ENCODE results near the gene GSC2.

The GSC2 gene

DNA sequence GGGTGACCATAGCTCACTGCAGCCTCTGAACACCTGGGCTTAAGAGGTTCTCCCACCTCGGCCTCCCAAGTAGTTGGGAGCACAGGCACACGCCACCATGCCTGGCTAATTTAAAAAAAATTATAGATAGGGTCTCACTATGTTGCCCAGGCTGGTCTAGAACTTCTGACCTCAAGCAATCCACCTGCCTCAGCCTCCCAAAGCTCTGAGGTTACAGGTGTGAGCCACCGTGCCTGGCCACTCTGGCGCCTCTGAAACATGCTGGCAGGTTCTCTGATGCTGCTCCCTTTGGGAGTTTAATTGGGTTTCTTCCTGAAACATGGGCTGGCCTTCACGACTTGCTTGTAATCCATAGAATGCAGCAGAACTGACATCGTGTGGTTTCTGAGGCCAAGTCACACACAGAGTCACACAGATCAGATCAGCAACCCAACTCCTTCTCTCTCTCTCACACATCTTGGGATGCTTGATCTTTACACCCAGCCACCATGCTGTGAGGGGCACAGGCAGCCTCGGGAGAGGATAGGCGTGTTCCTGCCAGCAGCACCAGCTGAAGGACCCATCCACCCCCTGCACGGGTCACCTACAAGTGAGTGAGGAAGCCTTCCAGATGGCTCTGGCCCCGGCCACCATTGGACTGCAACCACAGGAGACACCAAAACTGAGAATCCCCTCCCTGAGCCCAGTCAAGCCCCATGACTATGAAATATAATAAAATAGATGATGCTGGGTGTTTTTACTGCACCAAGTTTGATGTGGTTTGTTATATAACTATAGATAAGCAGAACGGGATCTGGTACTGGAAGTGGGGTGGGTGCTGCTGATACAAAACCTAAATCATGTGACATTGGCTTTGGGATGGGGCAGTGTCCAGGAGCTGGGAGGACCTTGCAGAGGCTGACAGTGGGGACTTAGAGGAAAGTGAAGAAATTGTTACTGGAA, 3.1 kb upstream of the GSC2 start:
- no peak for DNase-seq

GRCh38 chr22:19151329-19152191, 1.5 kb upstream of the GSC2 start:
- no peak for DNase-seq

DNA sequence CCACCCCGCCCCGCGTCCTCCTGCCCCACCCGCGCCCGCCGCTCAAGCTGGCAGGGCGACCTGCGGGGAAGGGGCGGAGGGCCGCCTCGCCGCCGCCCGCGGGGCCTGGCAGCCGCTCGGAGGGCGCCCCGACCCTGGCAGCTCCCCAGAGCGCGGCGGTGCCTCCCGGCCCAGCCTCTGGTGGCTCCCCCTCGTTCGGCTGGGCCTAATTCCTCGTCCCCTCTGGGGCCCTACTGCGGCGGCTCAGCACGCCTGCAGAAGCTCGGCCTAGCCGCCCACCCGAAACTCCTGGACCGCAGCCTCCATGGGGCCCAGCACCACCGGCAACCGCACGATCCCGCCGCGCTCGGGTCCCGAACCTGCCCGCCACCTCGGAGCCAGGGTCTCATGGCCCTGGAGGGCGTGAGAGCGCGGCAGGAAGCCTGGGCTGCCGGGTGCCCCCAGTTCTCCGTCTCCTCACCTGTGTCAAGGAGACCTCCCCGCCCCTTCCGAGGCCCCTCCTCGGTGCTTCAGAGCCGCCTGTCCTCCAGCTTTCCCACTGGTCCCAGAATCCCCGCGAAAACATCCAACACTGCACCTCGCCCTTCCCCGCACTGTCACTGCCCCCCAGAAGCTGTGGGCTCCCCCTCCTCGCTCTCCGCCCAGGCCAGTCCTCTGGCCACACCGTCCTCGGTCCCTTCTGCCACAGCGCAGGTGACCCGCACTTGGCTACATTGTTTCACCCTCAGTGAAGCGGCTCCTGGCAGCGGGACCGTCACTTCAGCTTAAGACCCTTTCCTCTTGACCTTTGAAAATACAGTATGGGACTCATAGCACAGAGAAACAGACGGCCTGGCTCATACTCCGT, 613 bp upstream of the GSC2 start:
- no peak for DNase-seq

DNA sequence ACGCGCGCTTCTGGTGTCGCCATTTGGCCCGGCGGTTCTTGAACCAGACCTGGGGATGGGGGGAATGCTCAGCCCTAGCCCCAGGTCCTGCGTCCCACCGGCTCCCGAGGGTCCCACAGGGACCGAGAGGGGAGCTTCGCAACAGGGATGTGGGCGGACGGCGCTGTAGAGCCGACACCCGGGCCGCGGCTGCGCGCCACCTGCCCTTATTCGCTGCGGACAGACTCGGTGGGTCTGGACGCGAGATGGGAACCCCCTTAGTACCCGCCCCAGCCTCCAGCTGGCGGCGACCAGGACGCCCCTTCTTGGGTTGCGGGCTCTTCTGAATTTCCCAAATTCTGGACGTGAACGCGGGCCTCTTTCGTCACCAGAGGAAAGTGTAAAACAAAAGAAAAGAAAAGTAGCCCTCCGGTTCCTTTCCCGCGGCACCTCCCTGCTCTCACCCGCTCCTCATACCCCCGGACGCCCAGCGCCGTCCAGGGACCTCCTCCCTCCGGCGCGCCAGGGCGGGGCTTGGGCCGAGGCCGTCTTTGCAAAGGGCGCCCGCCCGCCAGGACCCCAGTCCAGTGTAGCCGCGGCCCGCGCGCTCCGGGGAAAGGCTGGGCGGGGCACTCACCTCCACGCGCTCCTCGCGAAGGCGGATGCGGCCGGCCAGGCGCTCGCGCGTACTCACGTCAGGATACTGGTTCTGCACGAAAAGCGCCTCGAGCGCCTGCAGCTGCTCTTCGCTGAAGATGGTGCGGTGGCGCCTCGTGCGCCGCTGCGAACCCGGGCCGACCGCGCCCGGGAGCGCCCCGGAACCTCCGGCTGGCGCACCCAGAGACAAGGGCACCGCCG, 827 bp downstream of the GSC2 start:
- no peak for DNase-seq

DNA sequence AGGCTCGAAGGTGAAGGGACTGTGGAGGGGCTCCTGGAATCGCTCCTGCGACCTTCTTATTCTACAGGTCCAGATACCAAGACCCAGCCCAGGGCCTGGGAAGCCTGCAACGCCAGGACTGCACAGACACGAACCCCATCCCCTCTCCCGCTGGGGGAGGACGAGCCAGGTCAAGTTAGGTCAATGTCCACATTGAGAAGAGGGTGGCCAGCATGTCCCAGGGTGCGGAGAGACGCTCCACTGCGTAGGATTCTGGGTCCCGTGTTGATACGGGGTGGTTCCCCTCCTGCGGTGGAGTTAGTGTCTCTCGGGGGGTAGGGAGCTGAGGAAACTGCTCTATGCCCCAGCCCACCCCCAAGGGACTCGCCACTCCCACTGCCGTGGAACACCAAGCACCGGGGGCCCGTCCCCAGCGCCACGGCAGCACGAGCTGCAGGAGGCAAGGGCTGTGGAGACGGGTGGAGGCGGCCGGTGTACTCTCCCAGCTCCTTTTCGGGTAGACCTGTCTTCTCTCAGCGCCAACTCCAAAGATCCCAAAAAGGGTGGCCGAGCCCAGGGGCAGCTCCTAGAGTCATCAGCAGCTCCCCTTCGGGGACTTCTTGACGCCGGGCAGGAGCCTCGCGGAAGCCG, 1.6 kb downstream of the GSC2 start:
- DNase-seq, result no peak

DNA sequence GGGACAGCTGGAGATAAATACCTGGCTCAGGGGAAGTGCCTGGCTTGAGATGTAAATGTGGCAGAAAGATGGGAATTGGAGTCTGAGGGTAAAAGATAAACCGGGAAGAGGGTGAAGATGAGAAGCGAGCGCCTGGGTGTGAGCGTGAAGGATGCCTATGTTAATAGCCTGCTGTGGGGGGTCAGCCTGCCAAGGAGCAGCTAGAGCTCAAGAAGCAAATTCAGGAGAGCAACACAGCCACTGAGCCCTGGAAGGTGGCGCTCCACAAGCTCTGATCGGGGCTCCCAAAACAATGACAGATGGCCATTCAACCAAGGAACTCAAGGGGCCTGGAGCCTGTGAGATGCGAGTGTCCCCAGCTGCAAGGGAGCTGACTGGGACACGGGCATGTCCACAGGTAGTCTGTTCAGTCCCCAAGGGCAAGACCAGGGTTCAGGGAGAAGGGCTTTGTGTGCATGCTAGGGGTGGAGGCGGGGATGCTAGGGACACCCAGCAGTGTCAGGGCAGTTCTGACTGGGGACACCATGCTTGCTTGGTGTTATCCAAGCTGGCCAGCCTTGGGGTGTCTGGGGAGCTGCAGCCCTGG, 2.8 kb downstream of the GSC2 start:
- DNase-seq, result no peak

DNA sequence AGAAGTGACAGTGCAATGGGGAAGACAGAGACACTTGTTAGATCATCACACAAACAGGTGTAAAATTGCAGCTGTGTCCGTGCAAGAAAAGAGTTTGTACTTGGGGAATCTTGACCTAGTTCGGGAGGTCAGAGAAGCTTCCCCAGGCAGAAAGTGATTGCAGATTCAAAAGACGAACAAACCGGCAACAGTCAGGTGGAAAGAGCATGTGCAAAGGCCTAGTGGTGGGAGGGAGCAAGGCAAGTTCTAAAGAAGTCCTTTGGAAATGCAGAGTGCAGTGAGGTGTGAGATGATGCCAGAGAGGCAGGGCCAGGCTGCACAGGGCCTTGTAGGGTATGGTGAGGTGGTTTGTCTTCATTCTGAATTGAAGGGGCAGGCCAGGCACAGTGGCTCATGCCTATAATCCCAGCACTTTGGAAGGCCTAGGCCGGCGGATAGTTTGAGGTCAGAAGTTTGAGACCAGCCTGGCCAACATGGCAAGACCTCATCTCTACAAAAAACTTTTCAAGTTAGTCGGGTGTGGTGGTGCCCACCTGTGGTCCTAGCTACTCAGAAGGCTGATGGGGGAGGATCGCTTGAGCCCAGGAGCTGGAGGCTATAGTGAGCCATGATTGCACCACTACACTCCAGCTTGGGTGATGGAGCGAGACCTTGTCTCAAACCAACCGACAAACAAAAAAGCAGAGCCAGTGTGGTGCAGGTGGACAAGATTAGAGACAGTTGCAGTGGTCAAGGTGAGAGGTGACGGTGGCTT, 3.7 kb downstream of the GSC2 start:
- no peak for DNase-seq

GRCh38 chr22:19143967-19144400, 6.1 kb downstream of the GSC2 start:
- DNase-seq, result no peak

DNA sequence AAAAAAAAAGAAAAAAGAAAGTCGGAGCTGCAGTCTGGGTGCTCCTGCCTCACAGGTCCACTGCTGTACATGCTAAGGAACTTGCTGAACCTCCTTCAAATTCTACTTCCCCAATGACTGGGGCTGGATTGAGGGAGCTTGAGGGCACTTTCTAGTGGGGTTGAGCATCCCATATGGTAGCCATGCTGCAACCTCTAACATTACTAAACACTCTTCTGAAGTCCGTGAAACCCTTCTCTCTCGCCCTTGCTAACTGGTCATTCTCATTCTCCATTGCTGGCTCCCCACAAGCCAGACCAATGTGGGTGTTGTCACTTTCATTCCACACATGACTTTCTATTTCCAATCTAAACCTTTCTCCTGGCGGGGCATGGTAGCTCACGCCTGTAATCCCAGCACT, 6.9 kb downstream of the GSC2 start:
- no peak for DNase-seq

- DNase-seq, result no peak
These were observed 7.7 kb downstream of the GSC2 start for GRCh38 chr22:19142394-19142793.

- DNase-seq, result no peak
These were observed 10.1 kb downstream of the GSC2 start for GRCh38 chr22:19139974-19140373.

DNA sequence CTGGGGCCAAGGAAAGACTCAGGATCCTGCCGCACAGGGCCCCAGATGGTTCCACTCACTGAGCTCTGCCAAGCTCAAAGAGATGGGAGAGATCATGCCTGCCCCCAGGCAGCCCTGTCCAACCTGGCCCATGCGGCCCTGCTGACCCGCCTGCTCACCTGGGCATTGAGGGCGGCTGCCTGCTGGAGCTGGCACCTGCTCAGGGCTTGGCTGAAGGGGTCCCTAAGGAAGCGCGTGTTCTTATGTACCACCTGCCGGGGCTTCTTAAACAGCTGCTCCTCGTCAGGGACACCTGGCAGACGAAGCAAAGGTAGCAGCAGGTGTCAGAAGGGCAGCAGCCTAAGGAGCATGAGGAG, 11.1 kb downstream of the GSC2 start:
- no peak for DNase-seq

DNA sequence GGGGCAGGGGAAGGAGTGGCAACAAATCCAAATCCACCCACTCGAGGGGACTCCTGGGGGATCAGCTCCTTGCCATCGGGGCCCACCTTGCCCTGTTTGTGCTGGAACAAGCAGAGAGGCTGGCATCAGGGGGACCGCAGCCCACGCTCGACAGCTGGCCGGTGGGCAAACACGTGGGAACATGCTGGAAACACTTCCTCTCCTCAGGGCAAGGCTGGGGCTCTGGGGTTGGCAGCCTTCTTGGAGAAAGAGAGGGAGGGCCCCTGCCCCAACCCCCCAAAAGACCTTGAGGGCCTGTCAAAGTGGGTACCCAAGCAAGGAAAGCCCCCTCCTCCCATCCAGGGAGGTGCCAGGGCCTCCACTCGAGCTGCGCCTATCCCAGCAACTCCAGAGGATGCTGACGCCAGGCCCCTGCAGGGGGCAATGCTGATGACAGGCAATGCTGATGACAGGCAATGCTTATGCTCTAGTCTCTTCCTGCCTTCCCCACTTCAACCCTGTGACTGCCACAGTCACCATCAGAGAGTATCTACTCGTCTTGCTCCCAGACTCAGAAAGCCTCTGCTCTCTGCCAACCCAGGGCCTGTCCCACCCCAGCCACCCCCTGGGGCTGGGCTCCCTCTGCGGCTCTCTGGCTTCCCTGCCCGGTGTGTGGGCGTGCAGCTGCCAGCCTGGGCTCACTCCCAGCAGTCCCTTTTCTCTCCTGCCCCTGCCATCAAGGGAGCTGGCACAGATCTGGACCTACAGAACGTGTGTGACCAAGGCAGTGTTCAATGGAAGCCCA, 11.7 kb downstream of the GSC2 start:
- DNase-seq, result no peak

- DNase-seq, result no peak
These were observed 12.5 kb downstream of the GSC2 start for GRCh38 chr22:19137384-19138216.

GRCh38 chr22:19136915-19137314, 13.2 kb downstream of the GSC2 start:
- no peak for DNase-seq

DNA sequence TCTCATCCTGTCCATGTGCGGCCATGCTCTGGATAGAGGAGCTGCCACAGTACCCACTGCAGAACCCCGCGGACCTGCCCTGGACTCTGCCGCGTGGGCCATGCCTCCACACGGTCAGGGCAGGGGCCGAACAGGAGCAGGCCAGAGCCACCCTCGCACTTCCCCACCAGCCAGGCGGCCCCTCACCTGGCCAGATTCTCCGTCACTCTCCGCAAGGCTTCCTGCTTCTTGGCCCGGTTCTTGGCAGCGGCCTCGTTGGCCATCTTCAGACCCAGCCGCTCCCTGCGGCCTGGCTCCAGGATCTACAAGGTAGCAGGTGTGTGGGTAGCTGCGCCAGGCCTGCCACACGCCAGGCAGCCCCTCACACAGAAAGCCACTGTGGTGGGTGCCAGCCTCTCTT, 15.2 kb downstream of the GSC2 start:
- DNase-seq, result no peak

DNA sequence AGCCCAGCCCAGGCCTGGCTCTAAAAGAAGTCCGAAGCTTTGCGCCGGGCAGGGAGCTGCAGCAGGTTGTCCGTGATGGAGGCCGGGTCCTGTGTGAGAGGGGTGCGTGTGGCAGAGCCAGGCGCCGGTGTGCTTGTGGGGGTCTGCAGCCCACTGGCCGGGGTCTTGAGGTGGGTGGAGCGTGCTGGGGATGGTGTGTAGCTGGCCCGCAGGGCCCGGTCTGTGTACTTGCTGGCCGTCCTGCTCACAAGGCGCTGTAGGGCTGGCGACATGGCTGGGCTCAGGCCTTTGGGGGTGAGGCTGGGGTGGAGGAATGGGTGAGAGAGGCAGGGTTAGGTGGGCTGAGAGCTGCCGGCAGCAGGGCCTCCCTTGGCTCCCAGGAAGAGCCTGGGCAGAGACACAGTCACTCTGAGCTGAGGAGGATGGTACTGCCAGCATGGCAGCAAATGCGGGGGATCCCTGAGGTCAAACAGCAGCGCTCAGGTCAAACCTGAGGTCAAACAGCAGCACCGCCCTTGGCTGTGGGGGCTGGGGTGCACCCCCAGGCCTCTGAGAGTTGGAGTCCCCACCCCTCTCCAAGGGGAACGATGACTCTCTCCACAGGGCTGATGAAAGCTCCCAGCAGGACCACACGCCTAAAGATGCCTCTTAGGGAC, 15.8 kb downstream of the GSC2 start:
- no peak for DNase-seq

- DNase-seq, result no peak
These were observed 16.5 kb downstream of the GSC2 start for GRCh38 chr22:19133561-19133960.
